PC-3 (cell line): ENCODE measurements around the gene PRR5L. TPM values are rescaled to one million over a fixed set of nuclear protein-coding genes. Genes with fewer than 3 reads are reported as not detected.

Source experiments
- ATAC-seq: fragments of 200-7000 bp; cut with Tn5 transposase; 2 replicates; pipeline ENCODE4 v1.9.1; 2020; ENCODE audit warnings: mild to moderate bottlenecking, moderate library complexity
- BruUV-seq: library from RNA; stranded (reverse); fragments of 400-500 nt; replicated peaks from 2 replicates; lab custom pipeline; 2021; lab: Mats Ljungman, UMichigan
- CTCF ChIA-PET: fragments of 300-600 bp; sonication (Branson Sonifier 250); formaldehyde crosslinking; loops from one replicate; lab custom pipeline; 2022; ENCODE audit warnings: antibody characterized with exemption; lab: Charles Lee
- POLR2A ChIA-PET: fragments of 300-600 bp; sonication (Branson Sonifier 250); formaldehyde crosslinking; loops from one replicate; lab custom pipeline; 2022; ENCODE audit warnings: antibody characterized with exemption; ENCODE audit not compliant: unreplicated experiment; lab: Charles Lee
- DNase-seq: peaks from one replicate; pipeline ENCODE4 v3.0.0-alpha.2; 2015
- H2AFZ ChIP-seq: fragments of 300-600 bp; sonication (generic); 2 replicates; pipeline ENCODE4 v1.6.0; 2016; ENCODE audit warnings: antibody characterized with exemption, low read length
- H3F3A ChIP-seq: fragments of 300-600 bp; sonication (generic); one replicate; pipeline ENCODE4 v1.6.0; 2017; ENCODE audit warnings: antibody characterized with exemption, low read length, control low read depth, mild to moderate bottlenecking; ENCODE audit not compliant: unreplicated experiment
- H3K27ac ChIP-seq: fragments of 300-600 bp; sonication (generic); 2 replicates; pipeline ENCODE4 v1.5.1; 2016; ENCODE audit warnings: mild to moderate bottlenecking, low read length
- H3K27me3 ChIP-seq: fragments of 300-600 bp; sonication (generic); 2 replicates; pipeline ENCODE4 v1.6.1; 2016; ENCODE audit warnings: low read length, mixed read lengths
- H3K36me3 ChIP-seq: fragments of 300-600 bp; sonication (generic); 2 replicates; pipeline ENCODE4 v1.6.1; 2016; ENCODE audit warnings: low read depth, mixed run types, low read length, mixed read lengths
- H3K4me1 ChIP-seq: fragments of 300-600 bp; sonication (generic); 2 replicates; pipeline ENCODE4 v1.5.1; 2016; ENCODE audit warnings: low read length; ENCODE audit not compliant: insufficient read depth
- H3K4me2 ChIP-seq: fragments of 300-600 bp; sonication (generic); 2 replicates; pipeline ENCODE4 v1.6.0; 2016; ENCODE audit warnings: low read length
- H3K4me3 ChIP-seq: fragments of 300-600 bp; sonication (generic); 2 replicates; pipeline ENCODE4 v1.5.1; 2016; ENCODE audit warnings: mild to moderate bottlenecking, low read length, mixed read lengths
- H3K79me2 ChIP-seq: fragments of 300-600 bp; sonication (generic); 2 replicates; pipeline ENCODE4 v1.6.1; 2017; ENCODE audit warnings: low read length, mixed read lengths
- H3K9ac ChIP-seq: fragments of 300-600 bp; sonication (generic); 2 replicates; pipeline ENCODE4 v1.6.0; 2016; ENCODE audit warnings: mild to moderate bottlenecking, low read length
- H3K9me2 ChIP-seq: fragments of 300-600 bp; sonication (generic); replicated peaks from 2 replicates; pipeline ENCODE4 v1.6.1; 2016; ENCODE audit warnings: mixed run types, low read length, mixed read lengths
- H3K9me3 ChIP-seq: fragments of 300-600 bp; sonication (generic); 2 replicates; pipeline ENCODE4 v1.6.1; 2016; ENCODE audit warnings: low read length, mixed read lengths
- H4K20me1 ChIP-seq: fragments of 300-600 bp; sonication (generic); 2 replicates; pipeline ENCODE4 v1.6.1; 2016; ENCODE audit warnings: low read length, mixed read lengths
- EZH2 ChIP-seq: fragments of 300-600 bp; sonication (generic); IDR thresholded peaks from one replicate; pipeline ENCODE4 v1.6.1; 2017; ENCODE audit warnings: antibody characterized with exemption, mild to moderate bottlenecking, low read length; ENCODE audit not compliant: unreplicated experiment
- EZH2phosphoT487 ChIP-seq: fragments of 300-600 bp; sonication (generic); IDR thresholded peaks from 2 replicates; pipeline ENCODE4 v1.6.1; 2018; ENCODE audit warnings: mild to moderate bottlenecking, antibody characterized with exemption, low read length, borderline replicate concordance
- intact Hi-C: fragments of 100-400 bp; cut with micrococcal nuclease; formaldehyde crosslinking; loops from 2 replicates; pipeline ENCODE4 v1.9.0; 2023
- total RNA-seq: library from RNA; depleted of rRNA; stranded (reverse); fragments of >200 nt; gene quantifications from 2 replicates; pipeline ENCODE4 v1.2.3, GENCODE V29; 2014
- TF ChIP-seq, protein P1 (sequence below): fragments of 300-600 bp; sonication (generic); conservative IDR thresholded peaks from 2 replicates; pipeline ENCODE4 v1.5.1; 2017; ENCODE audit warnings: antibody characterized with exemption, low read depth, mild to moderate bottlenecking, low read length

The PRR5L gene
- total RNA-seq, 1 experiment from 2014 or later: 4.7 TPM

- no peak overlapping the region for H3K27ac ChIP-seq
- ATAC-seq: peak; percentile 66
- no TSS peak for BruUV-seq
- peak; percentile 71 for DNase-seq
- ChIA-PET POLR2A (no interaction called here), CTCF (no interaction called here)
- H2AFZ ChIP-seq: no peak overlapping the region
- H3K9me3 ChIP-seq: no peaks in the 10 kb centered on the region
- peak overlapping the region; percentile 36 for H3K4me2 ChIP-seq
- no peaks in the 10 kb centered on the region for H3F3A ChIP-seq
- no peaks in the 10 kb centered on the region for H3K9me2 ChIP-seq
- no peak for TF ChIP-seq EZH2
- TF ChIP-seq EZH2phosphoT487: no peak
- TF ChIP-seq, protein P1, sequence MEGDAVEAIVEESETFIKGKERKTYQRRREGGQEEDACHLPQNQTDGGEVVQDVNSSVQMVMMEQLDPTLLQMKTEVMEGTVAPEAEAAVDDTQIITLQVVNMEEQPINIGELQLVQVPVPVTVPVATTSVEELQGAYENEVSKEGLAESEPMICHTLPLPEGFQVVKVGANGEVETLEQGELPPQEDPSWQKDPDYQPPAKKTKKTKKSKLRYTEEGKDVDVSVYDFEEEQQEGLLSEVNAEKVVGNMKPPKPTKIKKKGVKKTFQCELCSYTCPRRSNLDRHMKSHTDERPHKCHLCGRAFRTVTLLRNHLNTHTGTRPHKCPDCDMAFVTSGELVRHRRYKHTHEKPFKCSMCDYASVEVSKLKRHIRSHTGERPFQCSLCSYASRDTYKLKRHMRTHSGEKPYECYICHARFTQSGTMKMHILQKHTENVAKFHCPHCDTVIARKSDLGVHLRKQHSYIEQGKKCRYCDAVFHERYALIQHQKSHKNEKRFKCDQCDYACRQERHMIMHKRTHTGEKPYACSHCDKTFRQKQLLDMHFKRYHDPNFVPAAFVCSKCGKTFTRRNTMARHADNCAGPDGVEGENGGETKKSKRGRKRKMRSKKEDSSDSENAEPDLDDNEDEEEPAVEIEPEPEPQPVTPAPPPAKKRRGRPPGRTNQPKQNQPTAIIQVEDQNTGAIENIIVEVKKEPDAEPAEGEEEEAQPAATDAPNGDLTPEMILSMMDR: no peak
- H3K9ac ChIP-seq: no peak overlapping the region
- intact Hi-C loops: no loop called here
- no peaks in the 10 kb centered on the region for H3K79me2 ChIP-seq
- peaks cover 16% of the 10 kb centered on the region for H3K4me1 ChIP-seq
- H3K36me3 ChIP-seq: no peaks in the 10 kb centered on the region
- H3K4me3 ChIP-seq: no peak overlapping the region
- no peaks in the 10 kb centered on the region for H3K27me3 ChIP-seq
- no peaks in the 10 kb centered on the region for H4K20me1 ChIP-seq
These were observed 46.8 kb upstream of the PRR5L start for GRCh38 chr11:36249246-36249645.

- intact Hi-C loops: no loop called here
- ChIA-PET CTCF (no interaction called here), POLR2A (no interaction called here)
- Histone ChIP-seq H3K4me1 (peaks cover 27% of the 10 kb centered on the region), H3K27ac (no peak overlapping the region), H3K9me3 (no peaks in the 10 kb centered on the region), H3K27me3 (no peaks in the 10 kb centered on the region), H4K20me1 (no peaks in the 10 kb centered on the region), H2AFZ (no peak overlapping the region), H3K9me2 (no peaks in the 10 kb centered on the region), H3F3A (no peaks in the 10 kb centered on the region), H3K79me2 (no peaks in the 10 kb centered on the region), H3K4me2 (no peak overlapping the region), H3K36me3 (no peaks in the 10 kb centered on the region), H3K9ac (no peak overlapping the region), H3K4me3 (no peak overlapping the region)
- no peak for ATAC-seq
- TF ChIP-seq EZH2 (no peak), EZH2phosphoT487 (no peak)
- TF ChIP-seq, protein P1: no peak
- DNase-seq: no peak
- no TSS peak for BruUV-seq
These were observed 44.3 kb upstream of the PRR5L start for GRCh38 chr11:36251823-36252222.

DNA sequence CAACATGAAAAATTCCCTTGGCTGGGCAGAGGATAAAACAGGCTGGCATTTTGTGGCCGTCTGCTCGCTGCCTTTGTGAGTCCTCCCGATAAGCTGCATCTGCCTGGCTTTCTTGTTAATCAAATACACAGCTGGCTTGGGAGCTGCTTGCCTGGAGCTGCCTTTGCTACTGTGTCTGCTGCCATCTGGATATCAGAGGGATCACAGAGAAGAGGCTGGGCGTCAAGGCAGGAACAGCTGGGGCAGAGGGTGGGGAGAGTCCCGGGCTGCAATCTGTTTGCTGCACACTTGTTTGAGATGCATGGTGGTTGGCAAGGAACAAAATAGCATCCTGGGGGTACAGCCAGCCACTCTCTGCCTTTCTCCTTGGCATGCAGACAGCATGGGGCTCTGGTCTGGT lies 42.9 kb upstream of the PRR5L start:
- TF ChIP-seq EZH2phosphoT487 (no peak), EZH2 (no peak)
- TF ChIP-seq, protein P1: no peak
- DNase-seq (no peak), ATAC-seq (no peak)
- Histone ChIP-seq H3K9me2 (no peaks in the 10 kb centered on the region), H3K79me2 (no peaks in the 10 kb centered on the region), H3K9ac (no peak overlapping the region), H4K20me1 (no peaks in the 10 kb centered on the region), H3K4me3 (no peak overlapping the region), H3K27ac (no peak overlapping the region), H3F3A (no peaks in the 10 kb centered on the region), H3K9me3 (no peaks in the 10 kb centered on the region), H3K27me3 (no peaks in the 10 kb centered on the region), H3K36me3 (no peaks in the 10 kb centered on the region), H3K4me2 (no peak overlapping the region), H3K4me1 (peaks cover 34% of the 10 kb centered on the region), H2AFZ (no peak overlapping the region)
- POLR2A ChIA-PET: no interaction called here
- intact Hi-C loops: no loop called here
- BruUV-seq: no TSS peak
- CTCF ChIA-PET: no interaction called here
